Esophagus squamous epithelium (tissue), 5 donors: Measurements from ENCODE around the gene RWDD1. TPM values are rescaled to one million over a fixed set of nuclear protein-coding genes. Genes with fewer than 3 reads are reported as not detected.

Experiments
- DNase-seq: peaks from one replicate; lab custom pipeline; 2025; lab: John Stamatoyannopoulos, UW
- H3K27ac ChIP-seq, 4 donors: fragments of 200-600 bp; sonication (generic); one replicate each; pipeline ENCODE4 v1.5.1; 2016 to 2019; ENCODE audit warnings: mild to moderate bottlenecking in 1 of 4
- H3K27me3 ChIP-seq, 4 donors: fragments of 200-600 bp; sonication (generic); 1 replicate in 3 of 4; 2 replicates in 1 of 4; pipeline versions ENCODE4 v1.5.1 to v1.6.0; 2017 to 2021; ENCODE audit warnings: antibody characterized with exemption in 1 of 4
- H3K36me3 ChIP-seq, 3 donors: fragments of 200-600 bp; sonication (generic); one replicate each; pipeline ENCODE4 v1.5.1; 2016 to 2019
- H3K4me1 ChIP-seq, 3 donors: fragments of 200-600 bp; sonication (generic); one replicate each; pipeline ENCODE4 v1.5.1; 2017 to 2019
- H3K4me3 ChIP-seq, 4 donors: fragments of 200-600 bp; sonication (generic); 1 replicate in 3 of 4; 2 replicates in 1 of 4; pipeline ENCODE4 v1.5.1; 2016 to 2019; ENCODE audit warnings: mild to moderate bottlenecking in 2 of 4, moderate library complexity in 1 of 4
- H3K9me3 ChIP-seq, 3 donors: fragments of 200-600 bp; sonication (generic); one replicate each; pipeline ENCODE4 v1.5.1; 2016 to 2019
- POLR2A ChIP-seq, 4 donors: fragments of 450-650 bp; IDR thresholded peaks; one replicate each; pipeline ENCODE4 v1.6.1; 2017; ENCODE audit warnings: antibody characterized with exemption in 4 of 4, mild to moderate bottlenecking in 4 of 4, moderate library complexity in 3 of 4
- WGBS, 2 donors: methylation state at CpG; one replicate each; pipeline ENCODE4 v1.1.5; 2018; 5-methylcytosine and 5-hydroxymethylcytosine counted together
- intact Hi-C: fragments of 100-400 bp; cut with DNase I; formaldehyde crosslinking; loops from one replicate; pipeline ENCODE4 v1.15.0; 2022
- total RNA-seq, 4 donors: library from RNA; depleted of rRNA; stranded (reverse); fragments of >200 nt; gene quantifications; one replicate each; pipeline ENCODE4 v1.1.0, GENCODE V29; 2016
- TF ChIP-seq, protein P1 (sequence below), 6 experiments: fragments of 450-650 bp in 4 of 6; fragments of 200-600 bp in 2 of 6; sonication (generic) in 2 of 6; IDR thresholded peaks; one replicate each; pipeline ENCODE4 v1.5.1; 2016 to 2019; ENCODE audit warnings: antibody characterized with exemption in 6 of 6, mild to moderate bottlenecking in 4 of 6, moderate library complexity in 4 of 6
- donor health status: DM: yes; HTN: yes; CAD: no.

Gene RWDD1
- total RNA-seq, 4 donors from 2014 or later: 13.4 to 44.3 (median 29.9) TPM

GRCh38 chr6:116529466-116530290, 41.6 kb upstream of the RWDD1 start:
- intact Hi-C loops: loop anchor here (10.0 kb wide), 1 partner anchor 245 kb away; no protein-coding TSS in a partner anchor
- Histone ChIP-seq H3K9me3 (no peaks in the 10 kb centered on the region), H3K27me3 (no peaks in the 10 kb centered on the region), H3K4me1 (peaks cover 0 to 19% (median 0%) of the 10 kb centered on the region in 3 donors), H3K27ac (no peak overlapping the region), H3K4me3 (no peak overlapping the region), H3K36me3 (no peaks in the 10 kb centered on the region)
- TF ChIP-seq POLR2A (IDR thresholded peaks at IDR 0.05): no peak
- TF ChIP-seq, protein P1, sequence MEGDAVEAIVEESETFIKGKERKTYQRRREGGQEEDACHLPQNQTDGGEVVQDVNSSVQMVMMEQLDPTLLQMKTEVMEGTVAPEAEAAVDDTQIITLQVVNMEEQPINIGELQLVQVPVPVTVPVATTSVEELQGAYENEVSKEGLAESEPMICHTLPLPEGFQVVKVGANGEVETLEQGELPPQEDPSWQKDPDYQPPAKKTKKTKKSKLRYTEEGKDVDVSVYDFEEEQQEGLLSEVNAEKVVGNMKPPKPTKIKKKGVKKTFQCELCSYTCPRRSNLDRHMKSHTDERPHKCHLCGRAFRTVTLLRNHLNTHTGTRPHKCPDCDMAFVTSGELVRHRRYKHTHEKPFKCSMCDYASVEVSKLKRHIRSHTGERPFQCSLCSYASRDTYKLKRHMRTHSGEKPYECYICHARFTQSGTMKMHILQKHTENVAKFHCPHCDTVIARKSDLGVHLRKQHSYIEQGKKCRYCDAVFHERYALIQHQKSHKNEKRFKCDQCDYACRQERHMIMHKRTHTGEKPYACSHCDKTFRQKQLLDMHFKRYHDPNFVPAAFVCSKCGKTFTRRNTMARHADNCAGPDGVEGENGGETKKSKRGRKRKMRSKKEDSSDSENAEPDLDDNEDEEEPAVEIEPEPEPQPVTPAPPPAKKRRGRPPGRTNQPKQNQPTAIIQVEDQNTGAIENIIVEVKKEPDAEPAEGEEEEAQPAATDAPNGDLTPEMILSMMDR (IDR thresholded peaks at IDR 0.05): no peak
- WGBS, 2 donors: 70 to 89% methylated on average over 3 of the region's 3 CpGs
- no peak for DNase-seq

- intact Hi-C loops: loop anchor here (10.0 kb wide), 1 partner anchor 246 kb away; no protein-coding TSS in a partner anchor
- H3K27me3 ChIP-seq: no peaks in the 10 kb centered on the region
- TF ChIP-seq, protein P1 (IDR thresholded peaks at IDR 0.05): no peak
- no peak for TF ChIP-seq POLR2A (IDR thresholded peaks at IDR 0.05)
- H3K4me1 ChIP-seq: peaks cover 0 to 19% (median 0%) of the 10 kb centered on the region in 3 donors
- 68 to 72% methylated on average over 2 of the region's 2 CpGs for WGBS, 2 donors
- no peak overlapping the region for H3K27ac ChIP-seq
- no peaks in the 10 kb centered on the region for H3K36me3 ChIP-seq
- DNase-seq: no peak
- H3K4me3 ChIP-seq: no peak overlapping the region
- H3K9me3 ChIP-seq: no peaks in the 10 kb centered on the region
Measured at GRCh38 chr6:116530436-116530835, 40.9 kb upstream of the RWDD1 start.

- H3K27me3 ChIP-seq: no peaks in the 10 kb centered on the region
- no peak for TF ChIP-seq POLR2A (IDR thresholded peaks at IDR 0.05)
- TF ChIP-seq, protein P1 (IDR thresholded peaks at IDR 0.05): peak; percentile 61 to 83 (median 76)
- no peak overlapping the region for H3K27ac ChIP-seq
- H3K9me3 ChIP-seq: no peaks in the 10 kb centered on the region
- peaks cover 0 to 20% (median 0%) of the 10 kb centered on the region in 3 donors for H3K4me1 ChIP-seq
- intact Hi-C loops: loop anchor here (10.0 kb wide), 1 partner anchor 247 kb away; no protein-coding TSS in a partner anchor
- 75% methylated on average over 12 of the region's 12 CpGs for WGBS, 2 donors
- no peaks in the 10 kb centered on the region for H3K36me3 ChIP-seq
- H3K4me3 ChIP-seq: no peak overlapping the region
- DNase-seq: no peak
Measured at GRCh38 chr6:116531675-116532570, 39.4 kb upstream of the RWDD1 start.

DNA sequence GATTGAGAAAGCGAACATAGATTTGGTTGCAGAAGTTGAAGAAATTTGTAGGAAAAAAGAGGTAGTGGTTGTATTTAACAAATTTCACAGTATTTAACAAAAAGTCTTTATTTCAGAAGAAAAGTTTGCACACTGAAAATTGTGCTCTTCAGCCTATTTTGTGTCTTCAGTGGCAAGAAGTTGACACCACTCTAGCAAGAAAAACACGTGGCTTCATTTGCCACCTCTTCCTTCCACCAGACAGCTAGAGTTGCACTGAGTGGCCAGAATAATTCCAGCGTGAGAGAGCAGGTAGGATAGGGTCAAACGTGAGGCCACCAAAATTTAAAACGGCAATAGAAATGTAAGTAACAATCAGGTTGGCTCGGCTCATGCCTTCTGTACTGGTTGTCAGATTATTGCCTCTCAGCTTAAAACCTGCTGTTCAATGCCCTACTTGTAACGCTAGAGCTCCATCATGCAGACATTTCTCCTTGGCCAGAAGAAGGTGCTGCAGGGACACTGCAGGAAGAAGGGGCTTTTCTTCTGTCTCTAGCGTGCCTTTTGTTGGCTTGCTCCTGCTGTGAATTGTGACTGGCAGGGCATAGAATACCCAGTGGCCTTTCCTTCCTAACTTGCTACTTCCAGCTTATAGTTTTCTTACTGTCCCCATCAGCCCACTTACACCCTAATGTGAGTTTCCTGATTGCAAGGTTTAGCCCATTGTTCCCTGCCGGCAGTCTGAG, 37.9 kb upstream of the RWDD1 start:
- intact Hi-C loops: loop anchor here (10.0 kb wide), 1 partner anchor 249 kb away; no protein-coding TSS in a partner anchor
- Histone ChIP-seq H3K9me3 (no peaks in the 10 kb centered on the region), H3K4me3 (no peak overlapping the region), H3K27ac (no peak overlapping the region), H3K36me3 (no peaks in the 10 kb centered on the region), H3K27me3 (no peaks in the 10 kb centered on the region), H3K4me1 (peaks cover 0 to 11% (median 0%) of the 10 kb centered on the region in 3 donors)
- WGBS, 2 donors: 74 to 76% methylated on average over 9 of the region's 9 CpGs
- DNase-seq: no peak
- TF ChIP-seq, protein P1 (IDR thresholded peaks at IDR 0.05): no peak
- no peak for TF ChIP-seq POLR2A (IDR thresholded peaks at IDR 0.05)
